HL-60 (cell line): ENCODE results near the gene SOX6.

Source experiments
- DNase-seq, 2 experiments: peaks; one replicate each; pipeline ENCODE4 v3.0.0-alpha.2; 2010 to 2020; ENCODE audit warnings: low read depth in 1 of 2, low spot score in 1 of 2
- H3K27ac ChIP-seq: fragments of 250-450 bp; sonication (Bioruptor Pico); replicated peaks from 2 replicates; pipeline ENCODE4 v1.5.1; 2020; ENCODE audit warnings: mild to moderate bottlenecking, moderate library complexity
- H3K27me3 ChIP-seq: fragments of 250-450 bp; sonication (Bioruptor Pico); 2 replicates; pipeline ENCODE4 v1.5.1; 2021; ENCODE audit warnings: mild to moderate bottlenecking, moderate library complexity; ENCODE audit not compliant: insufficient read depth, poor library complexity, severe bottlenecking
- H3K4me3 ChIP-seq: replicated peaks from 2 replicates; pipeline ENCODE4 v1.5.1; 2011; ENCODE audit warnings: mild to moderate bottlenecking, control low read depth, low read length; ENCODE audit not compliant: insufficient read depth
- CTCF ChIP-seq: IDR thresholded peaks from one replicate; pipeline ENCODE4 v1.5.1; 2011; ENCODE audit warnings: low read length, control low read depth, inconsistent platforms; ENCODE audit not compliant: insufficient read depth
- GABPA ChIP-seq: IDR thresholded peaks from 2 replicates; pipeline ENCODE4 v1.6.1; 2012; ENCODE audit warnings: low read depth
- POLR2AphosphoS5 ChIP-seq: IDR thresholded peaks from 2 replicates; pipeline ENCODE4 v1.6.1; 2012; ENCODE audit warnings: low read depth
- REST ChIP-seq: IDR thresholded peaks from 2 replicates; pipeline ENCODE4 v1.6.1; 2012; ENCODE audit warnings: low read depth; ENCODE audit not compliant: insufficient replicate concordance
- SPI1 ChIP-seq: IDR thresholded peaks from 2 replicates; pipeline ENCODE4 v1.6.1; 2012; ENCODE audit warnings: low read depth, mild to moderate bottlenecking, borderline replicate concordance

SOX6 gene

GRCh38 chr11:15976433-15977045 is 379.8 kb downstream of the SOX6 start:
- no peak for TF ChIP-seq GABPA
- peak; percentile 86 for TF ChIP-seq SPI1
- DNase-seq, result peak in 1 of 2 experiments; percentile 10
- H3K27ac ChIP-seq, result no peak overlapping the region
- no peak overlapping the region for H3K4me3 ChIP-seq
- H3K27me3 ChIP-seq, result no peaks in the 10 kb centered on the region

- TF ChIP-seq SPI1 (no peak), POLR2AphosphoS5 (no peak), REST (no peak), CTCF (no peak), GABPA (no peak)
- no peaks in the 10 kb centered on the region for H3K27me3 ChIP-seq
- no peak for DNase-seq
- H3K27ac ChIP-seq, result no peak overlapping the region
- H3K4me3 ChIP-seq, result no peak overlapping the region
Observed at GRCh38 chr11:15975742-15976141, 380.6 kb downstream of the SOX6 start.

GRCh38 chr11:15972838-15973237 is 383.5 kb downstream of the SOX6 start:
- TF ChIP-seq REST, result no peak
- no peak for TF ChIP-seq POLR2AphosphoS5
- TF ChIP-seq CTCF, result no peak
- TF ChIP-seq GABPA, result no peak
- TF ChIP-seq SPI1, result no peak
- Histone ChIP-seq H3K27me3 (no peaks in the 10 kb centered on the region), H3K4me3 (no peak overlapping the region), H3K27ac (no peak overlapping the region)
- DNase-seq, result no peak

GRCh38 chr11:15971215-15971546 is 385.2 kb downstream of the SOX6 start:
- DNase-seq, result no peak
- Histone ChIP-seq H3K4me3 (no peak overlapping the region), H3K27me3 (no peaks in the 10 kb centered on the region), H3K27ac (no peak overlapping the region)
- TF ChIP-seq POLR2AphosphoS5 (no peak), GABPA (no peak), SPI1 (no peak), CTCF (no peak), REST (no peak)
